Measurements from ENCODE around the gene HAAO.

- TF ChIP-seq CTCF (IDR thresholded peaks at IDR 0.05) (no peak), EZH2 (IDR thresholded peaks at IDR 0.05; ENCODE audit: borderline replicate concordance, insufficient read depth, low read depth, low read length, poor library complexity, severe bottlenecking) (no peak)
Observed at GRCh38 chr2:42754776-42755140, 37.6 kb downstream of the HAAO start.

Measured in B cell (primary cell).